Spleen (tissue), 11 donors: ENCODE measurements around the gene MTFR2. TPM values are rescaled to one million over a fixed set of nuclear protein-coding genes. Genes with fewer than 3 reads are reported as not detected.

Experiments
- DNase-seq: peaks from one replicate; pipeline ENCODE4 v3.0.0-alpha.2; 2020
- H3K27ac ChIP-seq, 8 donors: fragments of 200-600 bp; sonication (generic) in 7 of 8; 1 replicate in 4 of 8; 2 replicates in 4 of 8; pipeline versions ENCODE4 v1.5.0 to v1.8.0; 2016 to 2021; ENCODE audit warnings: inconsistent platforms in 4 of 8, mild to moderate bottlenecking in 4 of 8, moderate library complexity in 1 of 8
- H3K27me3 ChIP-seq, 7 donors: fragments of 200-600 bp; sonication (generic) in 6 of 7; replicated peaks in 1 of 7; 1 replicate in 4 of 7; 2 replicates in 3 of 7; pipeline versions ENCODE4 v1.5.0 to v1.8.0; 2016 to 2021; ENCODE audit warnings: inconsistent platforms in 3 of 7, mild to moderate bottlenecking in 1 of 7
- H3K36me3 ChIP-seq, 6 donors: fragments of 200-600 bp; sonication (generic) in 5 of 6; 1 replicate in 4 of 6; 2 replicates in 2 of 6; pipeline versions ENCODE4 v1.5.0 to v1.8.0; 2016 to 2021; ENCODE audit warnings: inconsistent platforms in 2 of 6
- H3K4me1 ChIP-seq, 6 donors: fragments of 200-600 bp; sonication (generic) in 5 of 6; 1 replicate in 3 of 6; 2 replicates in 3 of 6; pipeline versions ENCODE4 v1.5.0 to v1.8.0; 2016 to 2021; ENCODE audit warnings: inconsistent platforms in 3 of 6
- H3K4me3 ChIP-seq, 8 donors: fragments of 200-600 bp; sonication (generic) in 7 of 8; 1 replicate in 4 of 8; 2 replicates in 4 of 8; pipeline versions ENCODE4 v1.5.0 to v1.8.0; 2016 to 2021; ENCODE audit warnings: inconsistent platforms in 4 of 8, mild to moderate bottlenecking in 4 of 8, moderate library complexity in 2 of 8
- H3K9me3 ChIP-seq, 8 donors: fragments of 200-600 bp; sonication (generic) in 7 of 8; 1 replicate in 4 of 8; 2 replicates in 4 of 8; pipeline versions ENCODE4 v1.5.0 to v1.8.0; 2016 to 2021; ENCODE audit warnings: inconsistent platforms in 4 of 8
- CTCF ChIP-seq, 11 experiments: fragments of 200-600 bp in 7 of 11; fragments of 450-650 bp in 4 of 11; sonication (generic) in 4 of 11; IDR thresholded peaks in 8 of 11; conservative IDR thresholded peaks in 3 of 11; 1 replicate in 7 of 11; 2 replicates in 4 of 11; pipeline versions ENCODE4 v1.4.0 to v1.8.0; 2016 to 2021; ENCODE audit warnings: antibody characterized with exemption in 11 of 11, inconsistent platforms in 4 of 11, mild to moderate bottlenecking in 1 of 11
- POLR2A ChIP-seq, 3 donors: fragments of 450-650 bp; IDR thresholded peaks; one replicate each; pipeline ENCODE4 v1.5.1; 2017; ENCODE audit warnings: antibody characterized with exemption in 3 of 3, mild to moderate bottlenecking in 1 of 3
- POLR2AphosphoS5 ChIP-seq, 3 donors: sonication (generic); formaldehyde crosslinking; IDR thresholded peaks; one replicate each; pipeline ENCODE4 v1.5.1; 2017; ENCODE audit warnings: antibody characterized with exemption in 3 of 3
- WGBS, 5 donors: extraction: QIAGEN DNeasy Blood & Tissue Kit in 3 of 5; methylation state at CpG; one replicate each; pipeline versions ENCODE4 v1.1.5 to v1.1.7; 2013 to 2018; 5-methylcytosine and 5-hydroxymethylcytosine counted together
- intact Hi-C: fragments of 100-400 bp; cut with DNase I; formaldehyde crosslinking; loops from one replicate; pipeline ENCODE4 v1.15.0; 2023; ENCODE audit warnings: low total_unique reads
- polyA plus RNA-seq, 3 donors: library from polyadenylated mRNA; stranded (reverse); fragments of 200-250 nt; gene quantifications; one replicate each; pipeline ENCODE4 v1.2.1, GENCODE V29; 2013
- total RNA-seq, 7 donors: library from RNA; depleted of rRNA in 3 of 7; stranded (reverse); fragments of >200 nt in 3 of 7; fragmentation: NEBNext Ultra II Directional in 4 of 7; extraction: Animal tissue kit (Norgen Biotek cat#: 25700) in 4 of 7; gene quantifications; one replicate each; pipeline versions ENCODE4 v1.1.0 to v1.2.1, GENCODE V29; 2016 to 2021
- donor health status: healthy with polysubstance abuse.
- donor health status: DM: no; HTN: no; CAD: no; lungs with moderate emphysema.
- donor health status: DM: no; HTN: no; CAD: no.
- donor health status: Bipolar disorder and iron deficiency.
- donor health status: healthy.
- donor health status: DM: no; HTN: no; CAD: no.
- donor health status: DM: yes; HTN: yes; CAD: no.

Gene MTFR2
- total and polyA plus RNA-seq, 10 donors, result 1.6 to 4.6 (median 2.5) TPM

DNA sequence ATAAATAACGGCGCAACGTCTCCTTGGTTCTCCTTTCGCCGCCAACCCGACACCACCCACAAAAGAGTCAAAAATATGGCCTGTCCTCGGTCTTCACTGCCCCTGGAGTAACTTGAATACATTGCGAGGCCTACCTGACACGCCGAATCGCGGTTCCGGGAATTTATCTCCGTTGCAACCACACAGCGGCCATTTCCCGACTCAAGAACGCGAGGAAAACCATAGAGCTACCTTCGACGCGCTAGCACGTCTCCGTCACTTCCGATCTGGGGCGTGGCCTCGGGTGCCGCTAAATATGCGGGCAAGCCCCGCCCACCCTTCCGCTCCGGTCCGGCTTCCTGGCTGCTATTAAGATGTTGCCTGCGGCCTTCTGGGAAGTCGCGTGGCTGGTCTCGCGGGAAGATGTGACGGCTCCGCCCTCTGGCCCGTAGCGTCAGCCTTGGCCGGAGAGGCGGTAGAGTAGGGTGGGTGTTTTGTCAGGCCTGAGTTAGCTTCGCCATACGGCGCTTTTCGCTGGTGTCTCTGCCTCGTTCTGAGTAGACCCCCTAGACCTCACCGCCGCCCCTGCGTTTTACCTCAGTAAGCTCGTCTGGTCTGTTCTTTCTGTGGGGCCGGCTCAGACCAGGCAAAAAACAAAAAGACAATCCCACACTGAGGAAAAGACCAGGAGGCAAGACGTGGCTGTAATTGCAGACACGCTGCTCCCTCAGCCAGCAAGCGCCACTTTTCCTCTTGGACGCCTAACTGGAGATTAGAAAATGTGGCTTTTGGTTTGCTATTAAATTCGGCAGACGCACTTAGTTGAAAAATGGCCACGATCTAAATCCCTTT is 39.7 kb upstream of the MTFR2 start, which contains the start of gene BCLAF1:
BCLAF1 (minus strand) TSS at position 268 of the 831 bp plus-strand sequence. CDS start 9,980 bp downstream, outside the sequence.
- Histone ChIP-seq H3K27ac (peak within 1 kb of the TSS; percentile 97 to 100 (median 100)), H3K36me3 (no peaks in the 10 kb centered on the region), H3K27me3 (no peaks in the 10 kb centered on the region), H3K9me3 (no peaks in the 10 kb centered on the region), H3K4me1 (peaks cover 41 to 56% (median 51%) of the 10 kb centered on the region in 6 donors), H3K4me3 (peak within 1 kb of the TSS; percentile 62 to 91 (median 85))
- DNase-seq, result peak; percentile 100
- 0 to 1% (median 0%) methylated on average over 42 to 60 of the region's 60 CpGs for WGBS, 5 donors
- intact Hi-C loops, result no loop called here
- peak; percentile 100 for TF ChIP-seq POLR2AphosphoS5 (IDR thresholded peaks at IDR 0.05)
- peak in 4 of 11 experiments; percentile 15 to 26 (median 20) for TF ChIP-seq CTCF (IDR thresholded peaks at IDR 0.05 in 8 of 11, conservative IDR thresholded peaks at IDR 0.05 in 3 of 11)
- TF ChIP-seq POLR2A (IDR thresholded peaks at IDR 0.05), result peak; percentile 86 to 98 (median 97)

GRCh38 chr6:136289327-136289578 is 39.1 kb upstream of the MTFR2 start:
- no peaks in the 10 kb centered on the region for H3K9me3 ChIP-seq
- peak overlapping the region; percentile 97 to 100 (median 100) for H3K27ac ChIP-seq
- WGBS, 5 donors, result 0 to 1% (median 0%) methylated on average over 33 to 34 of the region's 34 CpGs
- peak overlapping the region; percentile 62 to 91 (median 85) for H3K4me3 ChIP-seq
- no peaks in the 10 kb centered on the region for H3K36me3 ChIP-seq
- H3K4me1 ChIP-seq, result peaks cover 46 to 62% (median 56%) of the 10 kb centered on the region in 6 donors
- intact Hi-C loops, result no loop called here
- TF ChIP-seq CTCF (IDR thresholded peaks at IDR 0.05 in 8 of 11, conservative IDR thresholded peaks at IDR 0.05 in 3 of 11), result peak in 5 of 11 experiments; percentile 0 to 71 (median 23)
- no peak for TF ChIP-seq POLR2AphosphoS5 (IDR thresholded peaks at IDR 0.05)
- no peak for TF ChIP-seq POLR2A (IDR thresholded peaks at IDR 0.05)
- DNase-seq, result peak; percentile 98
- H3K27me3 ChIP-seq, result no peaks in the 10 kb centered on the region

- TF ChIP-seq POLR2AphosphoS5 (IDR thresholded peaks at IDR 0.05) (no peak), POLR2A (IDR thresholded peaks at IDR 0.05) (peak in 1 of 3 donors; percentile 15), CTCF (IDR thresholded peaks at IDR 0.05 in 8 of 11, conservative IDR thresholded peaks at IDR 0.05 in 3 of 11) (peak in 6 of 11 experiments; percentile 47 to 71 (median 58))
- Histone ChIP-seq H3K4me3 (peak overlapping the region; percentile 62 to 91 (median 85)), H3K27ac (peak overlapping the region; percentile 97 to 100 (median 100)), H3K9me3 (no peaks in the 10 kb centered on the region), H3K36me3 (no peaks in the 10 kb centered on the region), H3K27me3 (no peaks in the 10 kb centered on the region), H3K4me1 (peaks cover 50 to 67% (median 61%) of the 10 kb centered on the region in 6 donors)
- intact Hi-C loops, result no loop called here
- DNase-seq, result peak; percentile 94
- 0 to 1% (median 1%) methylated on average over 34 of the region's 34 CpGs for WGBS, 5 donors
These were observed 38.6 kb upstream of the MTFR2 start for GRCh38 chr6:136288566-136289326.
